ENCODE measurements around the gene KRTAP9-7.
A peak's percentile ranks its signal among the peaks of the same experiment; 100 is the strongest.

The KRTAP9-7 gene

DNA sequence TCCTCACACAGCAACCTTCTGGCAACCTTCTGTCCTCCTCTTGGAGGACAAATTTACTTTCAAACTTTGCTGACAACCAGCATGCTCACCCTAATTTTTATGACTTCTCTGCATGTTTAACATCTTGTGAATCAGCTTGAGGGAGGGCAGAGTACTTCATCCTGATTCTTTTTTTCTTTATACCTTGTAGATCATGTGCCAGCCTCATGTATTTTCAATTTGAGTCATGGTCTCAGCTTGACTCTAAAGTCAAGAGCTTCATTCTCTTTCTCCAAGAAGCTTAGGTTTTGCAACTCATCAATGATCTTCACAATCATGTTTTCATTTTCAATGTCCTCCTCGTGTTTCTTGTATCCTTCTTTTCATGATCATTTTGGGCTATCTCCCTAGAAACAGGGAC is 3.6 kb upstream of the KRTAP9-7 start:
- no peak for DNase-seq (ENCODE audit: low read depth)

DNA sequence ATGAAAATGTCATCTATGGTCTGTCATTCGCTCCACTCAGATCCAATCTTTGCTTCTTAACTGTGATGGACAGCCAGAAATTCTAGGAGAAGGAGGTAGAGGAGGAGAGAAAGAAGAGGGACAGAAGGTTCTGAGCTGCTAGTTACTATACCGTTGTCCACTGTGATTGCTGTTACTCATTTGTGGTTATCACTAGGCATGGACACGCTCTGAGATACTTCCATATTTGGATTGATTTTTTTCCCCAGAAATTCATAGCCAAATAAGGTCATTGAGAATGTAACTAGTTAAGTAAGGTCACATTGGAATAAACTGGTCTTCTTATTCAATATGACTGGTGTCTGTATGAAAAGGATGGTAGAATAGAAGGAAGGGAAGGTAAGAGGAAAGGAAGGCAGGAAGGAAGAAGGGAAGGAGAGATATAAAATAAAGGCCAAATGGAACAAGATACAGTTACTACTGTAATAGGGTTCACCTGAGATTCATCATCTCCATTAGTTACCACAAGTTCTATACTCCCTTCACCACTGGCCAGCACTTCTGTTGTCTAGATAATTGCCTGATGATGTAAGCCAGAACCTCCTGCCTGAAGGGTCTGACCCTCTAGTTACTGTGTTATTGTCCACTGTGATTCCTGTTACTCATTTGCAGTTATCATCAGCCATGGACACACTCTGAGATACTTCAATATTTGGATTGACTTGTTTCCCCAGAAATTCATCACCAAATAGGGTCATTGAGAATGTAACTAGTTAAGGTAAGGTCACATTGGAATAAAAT is 2.9 kb downstream of the KRTAP9-7 start:
- DNase-seq (ENCODE audit: low read depth): no peak

DNA sequence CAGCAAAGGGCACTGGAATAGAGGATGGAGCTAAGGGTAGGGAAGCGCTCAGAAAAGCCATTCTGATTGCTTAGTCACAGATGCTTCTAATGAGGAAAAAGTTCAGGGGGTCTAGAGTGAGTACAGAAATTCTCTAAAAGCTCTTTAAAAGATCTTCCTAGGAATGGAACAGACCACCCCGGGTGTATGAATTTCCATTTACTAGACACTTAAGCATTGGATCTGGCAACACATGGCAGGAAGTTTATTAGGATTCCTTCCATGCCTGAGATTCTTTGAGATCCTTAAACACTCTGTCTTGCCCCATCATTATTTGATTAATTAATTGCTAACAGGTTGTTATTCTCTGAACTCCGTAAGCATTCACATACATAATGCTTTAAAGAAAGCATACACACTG is 8.5 kb downstream of the KRTAP9-7 start:
- no peak for DNase-seq (ENCODE audit: low read depth)

DNA sequence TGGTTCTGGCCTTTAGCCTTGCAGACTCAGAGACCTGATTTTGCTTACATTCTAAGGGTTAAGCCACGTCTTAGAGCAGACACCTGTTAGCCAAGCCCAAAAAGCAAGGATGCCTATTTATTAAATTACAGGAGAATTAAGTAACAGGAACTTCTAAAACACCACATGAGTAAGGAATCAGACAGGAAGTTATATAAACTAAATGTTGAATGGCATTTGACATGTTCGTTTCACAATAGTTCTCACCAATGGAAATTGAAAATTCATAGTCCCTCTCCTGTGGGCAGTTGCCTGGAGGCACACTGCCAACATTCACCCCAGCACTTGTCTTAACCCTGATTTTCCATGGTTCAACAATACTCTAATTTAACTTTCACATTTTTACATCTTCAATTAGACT is 9.0 kb downstream of the KRTAP9-7 start:
- no peak for DNase-seq (ENCODE audit: low read depth)

DNA sequence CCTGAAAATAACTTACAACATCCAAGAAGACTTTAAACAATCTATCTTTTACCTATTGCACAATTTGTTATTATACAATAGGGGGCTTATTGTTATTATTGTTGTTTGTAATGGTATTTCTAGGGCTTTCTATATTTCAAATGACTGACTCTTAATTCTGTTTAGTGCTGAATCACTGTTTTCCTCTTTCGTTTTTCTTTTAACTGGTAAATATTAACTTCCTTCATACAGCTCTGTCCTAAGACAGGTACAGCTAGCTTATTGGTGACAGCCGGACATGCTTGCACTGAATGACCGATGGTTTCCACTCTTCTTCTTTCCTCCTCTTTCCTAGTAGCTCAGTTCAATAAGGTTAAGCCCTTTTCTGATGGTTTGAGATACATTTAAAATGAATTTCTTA is 11.6 kb downstream of the KRTAP9-7 start:
- no peak for DNase-seq (ENCODE audit: low read depth)

DNA sequence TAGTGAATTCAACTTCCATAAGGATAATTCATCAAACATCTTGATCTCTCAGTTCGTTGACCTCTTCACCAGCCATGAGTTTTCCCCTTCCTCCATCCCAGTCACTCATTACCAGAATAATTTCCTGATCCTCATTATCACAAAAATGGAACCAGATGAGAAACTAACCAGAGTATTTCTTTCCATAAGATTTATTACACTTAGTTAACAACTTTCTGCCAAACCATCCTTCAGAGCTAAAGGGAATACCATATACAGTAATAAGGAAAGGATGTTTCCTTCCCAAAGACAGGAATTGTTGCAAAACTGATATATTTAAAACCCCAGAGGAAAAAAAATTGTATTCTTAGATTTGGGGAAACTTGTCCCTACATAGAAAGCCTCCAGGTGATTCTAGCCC is 18.5 kb downstream of the KRTAP9-7 start:
- no peak for DNase-seq (ENCODE audit: low read depth)

DNA sequence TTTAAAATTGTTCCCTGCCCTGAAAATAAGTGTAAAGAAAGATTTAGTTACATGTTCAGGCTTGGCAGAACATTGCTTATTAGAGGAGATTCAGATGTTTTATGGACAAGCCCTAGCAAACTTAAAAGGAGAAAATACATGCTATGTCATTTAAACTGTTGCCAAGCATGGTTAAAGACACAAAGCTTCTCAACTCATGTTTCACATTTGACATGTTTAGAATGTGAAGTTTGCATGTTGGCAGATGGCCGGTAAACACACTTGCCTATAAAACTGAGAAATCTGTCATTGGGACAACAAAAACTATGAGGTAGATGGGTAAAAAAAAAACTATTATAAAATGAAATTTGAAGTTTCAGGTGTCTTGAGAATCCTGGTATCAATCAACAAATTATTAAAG is 21.3 kb downstream of the KRTAP9-7 start:
- DNase-seq (ENCODE audit: low read depth): no peak

DNA sequence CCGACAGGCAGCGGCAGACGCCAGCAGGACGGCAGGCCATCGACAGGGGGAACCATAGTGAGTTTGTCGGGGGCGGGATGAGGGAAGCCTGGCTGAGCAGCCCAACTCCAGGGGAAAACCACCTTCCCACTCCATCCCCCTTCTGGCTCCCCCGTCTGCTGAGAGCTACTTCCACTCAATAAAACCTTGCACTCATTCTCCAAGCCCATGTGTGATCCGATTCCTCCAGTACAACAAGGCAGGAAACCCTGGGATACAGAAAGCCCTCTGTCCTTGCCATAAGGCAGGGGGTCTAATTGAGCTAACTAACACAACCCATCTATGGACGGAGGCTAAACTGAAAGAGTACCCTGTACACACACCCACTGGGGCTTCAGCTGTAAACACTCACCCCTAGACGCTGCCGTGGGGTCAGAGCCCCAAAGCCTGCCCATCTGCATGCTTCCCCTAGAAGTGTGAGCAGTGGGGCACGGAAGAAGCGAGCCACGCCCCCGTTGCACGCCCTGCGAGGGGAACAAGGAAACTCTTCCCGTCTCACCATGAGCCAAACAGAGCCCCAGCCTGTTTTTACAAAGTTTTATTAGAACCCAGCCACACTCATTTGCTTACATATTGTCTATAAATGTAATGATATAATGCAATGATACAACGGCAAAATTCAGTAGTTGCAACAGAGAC is 23.1 kb downstream of the KRTAP9-7 start:
- DNase-seq (ENCODE audit: low read depth): no peak

DNA sequence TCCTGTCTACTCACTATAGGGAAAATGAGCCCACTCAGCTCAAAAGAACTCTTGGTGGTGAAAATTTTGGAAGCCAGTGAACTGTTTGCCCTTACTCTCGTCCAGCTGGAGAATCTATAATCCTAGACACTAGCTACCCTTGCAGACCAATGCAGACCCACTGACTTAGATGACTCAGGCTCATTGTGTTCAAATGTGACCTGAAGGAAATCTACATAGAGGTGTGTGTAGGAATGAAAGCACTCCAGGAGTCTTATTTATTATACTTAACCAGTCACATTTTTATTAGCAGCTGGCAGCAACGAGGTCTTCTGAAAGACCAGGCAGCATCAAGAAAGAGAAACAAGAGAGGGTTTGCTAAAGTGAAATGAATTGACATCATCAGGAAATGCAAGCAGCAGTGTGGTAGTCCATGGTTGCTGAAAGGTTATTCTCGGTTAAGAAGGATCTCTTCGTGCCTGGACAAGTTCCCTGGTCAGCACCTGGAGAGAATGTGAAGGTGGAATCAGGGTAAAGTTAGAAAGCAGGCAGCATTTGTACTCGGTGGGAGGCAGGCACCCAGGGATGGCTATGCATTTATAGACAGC is 25.8 kb downstream of the KRTAP9-7 start:
- no peak for DNase-seq (ENCODE audit: low read depth)

DNA sequence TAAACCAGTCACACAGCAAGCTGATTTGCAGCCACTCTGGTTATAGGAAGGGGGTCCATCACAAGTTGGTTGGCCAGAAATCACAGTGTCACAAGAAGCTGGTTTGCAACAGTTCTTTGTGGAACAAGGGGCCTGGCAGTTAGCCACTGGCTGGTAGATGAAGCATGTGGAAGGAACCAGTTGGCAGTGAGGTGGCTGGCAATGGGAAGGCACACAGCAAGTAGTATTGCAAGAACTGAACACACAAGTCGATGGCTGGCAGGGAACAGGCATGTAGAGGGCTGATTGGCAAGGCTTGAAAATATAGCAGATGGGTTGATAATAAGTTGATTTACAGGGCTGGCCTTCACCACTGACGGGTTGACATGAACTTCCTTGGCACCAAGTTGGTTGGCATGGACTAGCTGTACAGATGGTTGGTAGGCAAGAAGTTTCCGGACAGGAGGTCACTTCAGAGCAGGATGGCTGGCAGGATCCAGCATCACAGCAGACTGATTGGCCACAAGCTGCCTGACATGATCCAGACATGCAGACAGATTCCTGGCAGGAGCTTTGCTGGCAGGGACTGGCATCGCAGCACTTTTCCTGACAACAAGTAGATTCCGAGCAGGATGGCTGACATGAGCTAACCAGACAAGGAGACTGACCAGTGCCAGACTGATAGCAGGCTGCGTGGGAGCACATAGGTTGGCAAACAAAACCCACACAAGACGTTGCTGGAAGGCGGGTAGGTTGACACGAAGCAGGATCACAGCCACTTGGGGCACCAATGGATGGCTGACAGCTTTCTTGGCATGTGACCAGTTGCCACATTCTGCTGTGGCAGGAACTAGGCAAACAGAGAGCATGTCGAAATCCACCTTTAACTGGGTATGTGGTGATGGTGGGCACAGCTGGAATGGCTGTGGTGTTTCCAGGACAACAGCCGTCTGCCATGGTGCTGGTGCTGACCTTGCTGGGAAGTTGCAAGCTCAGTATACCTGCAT is 26.7 kb downstream of the KRTAP9-7 start, which contains the start of gene KRTAP29-1:
Gene KRTAP29-1, minus strand, starts transcription at position 936 of the 986 bp plus-strand sequence. Its CDS starts 0 bp downstream, at position 936.
- no peak for DNase-seq (ENCODE audit: low read depth)

DNA sequence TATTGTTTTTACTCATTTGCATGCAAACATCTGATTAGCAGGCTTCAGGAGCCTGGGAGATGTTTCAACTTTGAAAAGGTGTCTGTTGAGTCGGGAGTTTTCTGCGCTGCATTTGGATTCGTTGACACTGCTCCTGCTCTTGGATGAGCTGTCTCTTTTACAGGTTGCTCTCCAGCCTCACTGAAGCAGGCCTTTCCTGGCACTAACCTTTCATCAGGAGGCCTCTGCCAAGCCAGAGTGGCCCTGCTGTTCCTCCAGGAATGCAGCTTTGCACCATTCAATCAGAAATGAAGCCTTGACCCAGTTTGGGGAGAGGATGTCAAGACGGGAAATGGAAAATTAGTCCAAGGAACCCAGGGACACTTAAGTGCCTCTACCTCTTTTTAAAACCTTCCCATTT is 27.5 kb downstream of the KRTAP9-7 start:
- no peak for DNase-seq (ENCODE audit: low read depth)

DNA sequence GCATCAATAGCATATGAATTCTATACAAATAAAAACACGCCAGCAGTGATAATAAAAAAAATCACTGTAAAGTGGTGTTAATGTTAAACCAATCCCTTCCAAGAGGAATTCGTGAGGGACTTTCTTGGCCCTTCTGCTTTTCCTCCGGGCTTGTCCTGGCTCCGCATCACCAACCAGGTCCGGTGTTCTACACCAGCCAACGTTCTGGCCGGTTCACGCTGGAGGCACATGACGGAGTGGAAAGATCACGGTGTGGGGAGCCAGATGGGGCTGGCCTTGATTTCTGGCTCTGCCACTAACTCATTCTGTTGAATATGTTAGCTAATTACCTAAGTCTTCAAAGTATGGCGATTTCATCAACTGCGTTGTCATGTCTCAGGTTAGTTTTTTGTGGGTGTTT is 28.6 kb downstream of the KRTAP9-7 start:
- DNase-seq (ENCODE audit: low read depth): no peak

DNA sequence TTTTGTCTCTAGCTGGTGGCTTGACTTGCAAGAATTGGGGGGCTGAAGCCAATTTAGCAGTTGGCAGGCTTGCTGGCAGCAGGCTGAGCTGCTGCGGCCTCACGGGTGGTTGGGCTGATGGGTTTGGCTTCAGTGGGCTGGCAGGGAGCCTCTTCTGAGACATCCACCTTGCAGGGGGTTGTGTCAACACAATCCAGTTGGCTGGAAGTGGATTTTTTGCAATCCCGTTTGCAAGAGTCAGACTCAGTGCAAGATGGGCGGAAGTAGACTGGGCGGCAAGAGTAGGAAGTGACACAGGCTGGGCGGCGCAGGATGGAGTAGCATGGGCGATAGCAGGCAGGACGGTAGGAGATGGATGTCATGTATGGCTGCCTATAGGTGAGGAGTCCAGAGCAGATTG is 32.1 kb downstream of the KRTAP9-7 start:
- no peak for DNase-seq (ENCODE audit: low read depth)

DNA sequence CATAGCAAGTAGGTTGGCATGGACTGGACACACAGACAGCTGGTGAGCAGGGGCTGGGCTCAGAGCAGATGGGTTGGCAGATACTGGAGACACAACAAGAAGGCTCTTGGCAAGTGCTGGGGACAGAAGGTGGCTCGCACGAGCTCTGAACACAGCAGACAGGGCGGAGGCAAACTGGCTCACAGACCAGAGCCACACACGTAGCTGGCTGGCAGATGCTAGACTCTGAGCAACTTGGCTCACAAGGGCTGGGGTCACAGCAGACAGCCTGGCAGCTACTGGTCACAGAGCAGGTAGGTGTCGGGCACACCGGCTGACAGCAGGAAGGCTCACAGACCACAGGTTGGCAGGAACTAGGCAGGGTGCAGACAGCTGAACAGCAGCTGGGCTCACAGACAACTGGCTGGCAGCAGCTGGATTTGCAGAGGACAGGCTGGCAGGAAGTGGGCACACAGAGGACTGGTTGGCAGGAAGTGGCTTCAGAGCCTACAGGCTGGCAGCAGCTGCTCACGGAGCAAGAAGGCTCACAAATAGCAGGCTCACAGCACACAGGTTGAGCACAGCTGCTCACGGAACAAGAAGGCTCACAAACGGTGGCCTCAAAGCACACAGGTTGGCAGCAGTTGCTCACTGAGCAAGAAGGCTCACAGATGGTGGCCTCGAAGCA is 32.9 kb downstream of the KRTAP9-7 start:
- DNase-seq (ENCODE audit: low read depth): peak; percentile 60

DNA sequence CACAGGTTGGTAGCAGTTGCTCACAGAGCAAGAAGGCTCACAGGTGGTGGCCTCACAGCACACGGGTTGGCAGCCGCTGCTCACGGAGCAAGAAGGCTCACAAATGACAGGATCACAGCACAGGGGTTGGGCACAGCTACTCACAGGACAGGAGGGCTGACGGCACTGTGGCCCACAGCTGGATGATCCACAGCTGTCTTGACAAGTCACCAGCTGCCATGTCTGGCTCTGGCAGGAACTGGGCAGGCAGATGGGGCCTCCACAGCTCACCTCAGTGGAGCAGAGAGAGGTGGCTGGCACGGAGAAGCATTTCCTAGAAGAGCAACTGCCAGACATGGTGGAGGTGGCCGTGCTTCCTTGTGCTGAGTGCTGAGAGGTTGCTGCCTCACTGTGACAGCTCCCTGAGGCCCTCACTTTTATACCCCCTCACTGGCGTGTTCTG is 33.4 kb downstream of the KRTAP9-7 start, which contains the start of gene KRTAP16-1:
Gene KRTAP16-1, minus strand, starts transcription at position 392 of the 442 bp plus-strand sequence. Its CDS starts 56 bp downstream, at position 336.
- peak; percentile 31 for DNase-seq (ENCODE audit: low read depth)

DNA sequence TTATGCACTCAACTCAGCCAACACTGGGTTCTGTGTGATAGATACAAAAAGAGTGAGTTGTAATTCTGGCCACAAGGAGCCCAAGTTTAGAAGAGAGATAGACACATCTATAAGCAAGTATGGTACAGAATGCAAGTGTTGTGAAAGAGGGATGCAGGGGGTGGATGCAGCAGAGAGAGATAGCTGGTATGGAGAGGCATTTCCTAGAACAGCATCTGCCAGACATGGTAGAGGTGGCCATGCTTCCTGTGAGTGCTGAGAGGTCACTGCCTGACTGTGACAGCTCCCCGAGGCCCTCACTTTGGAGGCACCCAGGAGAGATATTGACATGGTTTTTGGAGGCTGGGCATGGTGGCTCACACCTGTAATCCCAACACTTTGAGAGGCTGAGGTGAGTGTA is 35.6 kb downstream of the KRTAP9-7 start:
- no peak for DNase-seq (ENCODE audit: low read depth)

DNA sequence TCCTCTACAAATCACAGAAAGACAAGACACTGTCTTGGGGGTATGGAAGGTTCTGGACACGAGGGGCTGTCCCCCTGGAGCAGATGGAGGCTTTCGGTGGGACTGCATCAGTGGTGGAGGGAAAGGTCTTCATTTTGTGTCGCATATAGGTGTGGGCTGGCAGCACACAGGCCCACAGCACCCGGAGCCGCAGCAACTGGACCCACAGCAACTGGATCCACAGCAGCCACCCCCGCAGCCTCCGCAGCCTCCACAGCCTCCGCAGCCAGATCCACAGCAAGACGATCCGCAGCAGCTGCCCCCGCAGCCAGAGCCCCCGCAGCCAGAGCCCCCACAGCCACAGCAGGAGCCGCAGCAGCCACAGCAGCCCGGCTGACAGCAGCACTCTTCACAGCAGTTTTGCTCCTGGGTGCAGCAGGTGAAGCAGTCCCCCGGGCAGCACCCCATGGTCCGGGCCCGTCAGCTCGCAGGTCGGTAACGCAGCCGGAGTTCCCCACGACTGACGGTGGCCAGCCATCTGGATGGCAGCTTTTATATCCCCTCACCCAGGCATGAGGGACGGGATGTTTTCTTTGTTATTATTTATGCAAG is 39.8 kb downstream of the KRTAP9-7 start, which contains the start of gene KRTAP17-1:
Gene KRTAP17-1, minus strand, starts transcription at position 507 of the 591 bp plus-strand sequence. Its CDS starts 60 bp downstream, at position 447.
- no peak for DNase-seq (ENCODE audit: low read depth)

DNA sequence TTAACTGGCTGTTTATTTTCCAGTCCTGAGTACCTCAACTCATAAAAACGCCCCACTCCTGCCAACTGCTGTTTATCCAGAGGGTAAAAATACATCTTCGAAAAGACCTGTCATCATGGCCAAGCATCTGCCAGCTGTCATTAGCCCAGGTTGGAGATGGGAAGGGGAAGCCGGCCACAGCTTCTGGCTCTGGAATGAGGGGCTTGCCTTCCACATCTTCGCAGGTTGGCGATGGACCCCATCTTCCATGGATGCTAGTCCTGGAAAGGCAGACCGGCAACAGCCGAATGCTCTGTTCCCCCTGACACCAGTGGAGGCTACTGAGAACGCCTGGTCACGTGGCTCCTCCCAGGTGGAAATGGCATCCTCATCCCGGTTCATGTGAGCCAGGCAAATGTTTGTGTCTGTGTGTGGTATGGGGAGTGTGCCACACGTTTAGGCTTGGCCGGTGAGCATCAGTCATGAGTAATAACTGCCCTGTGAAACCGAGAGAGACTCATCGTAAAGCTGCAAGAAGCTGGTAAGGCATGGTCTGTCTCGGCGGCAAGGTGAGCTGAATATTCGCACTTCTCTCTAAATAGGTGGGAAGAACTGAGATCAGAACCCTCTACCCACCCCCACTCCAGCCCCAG is 40.4 kb downstream of the KRTAP9-7 start:
- DNase-seq (ENCODE audit: low read depth): no peak

DNA sequence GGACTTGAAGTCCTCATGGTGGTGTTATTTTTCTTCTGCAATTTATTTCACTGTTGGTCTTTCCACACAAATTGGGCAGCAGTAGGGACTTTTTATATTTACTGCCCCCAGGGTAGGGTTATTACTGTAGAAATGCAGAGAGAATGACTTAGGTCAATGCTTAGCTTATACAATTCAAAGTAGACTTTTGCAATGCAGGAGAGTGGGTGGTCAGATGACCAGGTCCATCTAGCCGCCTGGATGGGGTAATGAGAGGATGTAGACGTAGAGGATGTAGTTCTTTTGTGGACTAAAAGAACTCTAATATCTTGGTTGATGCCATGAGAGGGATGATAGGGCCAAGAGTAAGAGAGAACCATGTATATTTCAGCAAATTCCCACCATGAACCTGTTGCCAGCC is 42.7 kb downstream of the KRTAP9-7 start:
- DNase-seq (ENCODE audit: low read depth): no peak

Data from activated gamma-delta T cell treated with anti-CD3 and anti-CD28 coated beads, Interleukin-2, amount 50 U/mL, for 16 hours (primary cell).